Astrocyte (in vitro differentiated cells and primary cell): Measurements from ENCODE around the gene DHCR7.

Experiments
- CTCF ChIP-seq: IDR thresholded peaks from 2 replicates; pipeline ENCODE4 v1.5.1; 2011; ENCODE audit warnings: low read depth, mild to moderate bottlenecking, inconsistent platforms, low read length, moderate library complexity; ENCODE audit not compliant: insufficient read depth
- EZH2 ChIP-seq: IDR thresholded peaks from 2 replicates; pipeline ENCODE4 v1.6.1; 2012; ENCODE audit warnings: mild to moderate bottlenecking, low read length, inconsistent platforms; ENCODE audit not compliant: insufficient read depth

GRCh38 chr11:71428861-71429435 lies 19.2 kb downstream of the DHCR7 start:
- TF ChIP-seq CTCF (no peak), EZH2 (no peak)
